Motor neuron (in vitro differentiated cells): ENCODE results near the gene CD7. TPM values are rescaled to one million over a fixed set of nuclear protein-coding genes. Genes with fewer than 3 reads are reported as not detected.

ENCODE experiments used
- ATAC-seq, 8 experiments: fragments of 200-7000 bp; cut with Tn5 transposase; replicated peaks in 6 of 8; 2 replicates each; pipeline ENCODE4 v1.8.0; 2021; ENCODE audit warnings: mild to moderate bottlenecking in 8 of 8, moderate library complexity in 8 of 8
- H3K27ac ChIP-seq, 2 donors: fragments of 250-450 bp; sonication (Bioruptor Pico); 2 replicates each; pipeline ENCODE4 v1.9.0; 2021; ENCODE audit warnings: antibody characterized with exemption in 2 of 2, mild to moderate bottlenecking in 2 of 2, moderate library complexity in 1 of 2
- H3K4me1 ChIP-seq, 2 donors: fragments of 250-450 bp; sonication (Bioruptor Pico); replicated peaks in 1 of 2; 2 replicates each; pipeline ENCODE4 v1.6.1; 2021; ENCODE audit warnings: antibody characterized with exemption in 2 of 2, mild to moderate bottlenecking in 2 of 2, moderate library complexity in 1 of 2
- H3K4me3 ChIP-seq, 5 donors: fragments of 250-450 bp; sonication (Bioruptor Pico); 2 replicates each; pipeline ENCODE4 v1.9.0; 2021; ENCODE audit warnings: antibody characterized with exemption in 5 of 5, mild to moderate bottlenecking in 5 of 5, moderate library complexity in 4 of 5
- WGBS, 10 experiments: fragments of 450-650 bp; shearing (Covaris generic); methylation state at CpG; one replicate each; pipeline ENCODE4 v1.0.0; 2022; 5-methylcytosine and 5-hydroxymethylcytosine counted together
- in situ Hi-C, 9 experiments: fragments of 400-800 bp; cut with MboI; loops; one replicate each; pipeline ENCODE4 v1.15.0; 2021; ENCODE audit warnings: low sequenced_read_pairs in 9 of 9, low pct_unique_long_range_greater_than_20kb in 2 of 9; ENCODE audit not compliant: unreplicated experiment in 9 of 9
- total RNA-seq, 8 experiments: library from RNA; unstranded; fragments of 300-600 nt; gene quantifications; 2 replicates each; pipeline versions ENCODE4 v1.2.3 to v1.2.4, GENCODE V29; 2022

Gene CD7
- total RNA-seq, 8 experiments from 2014 or later = 0.33 to 3.8 (median 2.0) TPM; not detected in 1

DNA sequence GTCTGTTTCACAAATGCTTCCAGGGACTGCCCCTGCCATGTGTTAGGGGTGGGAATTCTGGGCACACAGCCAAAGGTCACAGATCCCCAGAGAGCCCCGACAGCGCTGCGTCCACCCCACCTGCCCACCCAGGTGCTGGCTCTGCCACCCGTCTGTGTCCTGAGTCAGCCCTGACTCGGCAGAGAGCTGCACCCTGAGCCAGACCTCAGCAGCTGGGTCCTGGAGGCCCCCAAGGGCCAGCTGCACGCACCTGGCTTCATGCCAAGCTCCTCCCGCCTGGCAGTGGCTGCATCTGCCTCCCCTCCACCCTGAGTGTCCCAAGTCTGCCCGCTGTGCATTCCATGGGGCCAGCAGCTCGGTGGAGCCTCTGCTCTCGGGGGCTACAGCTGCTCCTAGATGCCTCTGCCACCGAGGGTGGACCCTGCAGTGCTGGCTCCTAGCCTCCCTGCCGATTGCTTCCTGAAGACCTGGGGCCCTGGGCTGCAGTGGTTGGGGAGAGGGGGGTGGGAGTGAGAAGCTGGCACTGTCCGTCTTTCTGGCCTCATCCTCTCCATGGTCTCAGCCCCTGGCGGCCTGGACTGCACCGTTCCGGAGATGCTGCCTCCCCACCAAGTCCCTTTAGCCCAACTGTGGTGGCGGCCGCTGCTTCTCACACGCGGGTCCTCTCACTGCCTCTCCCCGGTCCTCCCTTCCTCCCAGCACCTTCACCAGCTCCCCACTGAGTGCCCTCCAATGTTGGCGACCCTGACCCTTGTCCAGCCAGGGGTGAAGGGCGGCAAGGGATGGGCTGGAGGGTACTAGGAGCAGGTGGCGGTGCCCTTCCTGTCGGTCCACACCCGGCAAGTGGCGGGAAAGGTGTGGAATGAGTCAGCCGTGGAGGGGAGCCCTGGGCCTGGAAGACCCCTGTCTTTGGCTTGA, 13.2 kb upstream of the CD7 start:
- peaks cover 55 to 66% of the 10 kb centered on the region in 2 donors for H3K4me1 ChIP-seq
- H3K27ac ChIP-seq = no peak overlapping the region
- in situ Hi-C loops = no loop called here
- no peak overlapping the region for H3K4me3 ChIP-seq
- 33 to 73% (median 50%) methylated on average over 2 to 8 of the region's 28 CpGs; no CpG with 5 or more reads in 7 of the 10 experiments for WGBS, 10 experiments
- ATAC-seq = peak; percentile 5 to 74 (median 47)

DNA sequence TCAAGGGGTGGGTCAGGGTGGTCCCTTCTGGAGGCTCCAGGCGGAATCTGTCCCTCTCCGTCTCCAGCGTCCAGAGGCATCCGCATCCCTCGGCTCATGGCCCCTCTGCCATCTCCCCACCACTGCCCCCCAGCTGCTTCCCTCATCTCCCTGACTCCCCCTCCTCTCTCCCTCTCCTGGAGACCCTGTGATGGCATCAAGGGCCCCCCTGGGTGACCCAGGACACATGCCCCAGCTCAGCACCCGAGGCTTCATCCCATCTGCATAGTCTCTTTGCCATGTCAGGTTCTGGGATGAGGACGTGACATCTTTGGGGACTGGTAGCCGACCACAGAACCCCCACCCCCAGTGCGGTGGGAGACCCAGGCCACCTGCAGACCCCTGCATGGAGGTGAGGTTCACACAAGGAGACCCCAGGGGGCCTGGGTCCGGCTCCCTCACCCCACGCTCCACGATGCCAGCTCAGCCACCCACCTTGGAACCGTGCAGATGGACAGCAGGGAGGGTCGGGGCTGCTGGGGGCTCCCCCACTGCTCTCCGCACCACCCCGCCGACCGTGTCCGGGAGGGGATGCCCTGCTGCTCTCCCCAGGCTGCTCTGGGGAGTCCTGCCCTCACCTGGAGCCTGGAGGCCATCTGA, 12.4 kb upstream of the CD7 start:
- in situ Hi-C loops = no loop called here
- no peak for ATAC-seq
- H3K4me3 ChIP-seq = no peak overlapping the region
- no peak overlapping the region for H3K27ac ChIP-seq
- peaks cover 62 to 72% of the 10 kb centered on the region in 2 donors for H3K4me1 ChIP-seq
- 50% methylated on average over 2 of the region's 19 CpGs; no CpG with 5 or more reads in 9 of the 10 experiments for WGBS, 10 experiments

DNA sequence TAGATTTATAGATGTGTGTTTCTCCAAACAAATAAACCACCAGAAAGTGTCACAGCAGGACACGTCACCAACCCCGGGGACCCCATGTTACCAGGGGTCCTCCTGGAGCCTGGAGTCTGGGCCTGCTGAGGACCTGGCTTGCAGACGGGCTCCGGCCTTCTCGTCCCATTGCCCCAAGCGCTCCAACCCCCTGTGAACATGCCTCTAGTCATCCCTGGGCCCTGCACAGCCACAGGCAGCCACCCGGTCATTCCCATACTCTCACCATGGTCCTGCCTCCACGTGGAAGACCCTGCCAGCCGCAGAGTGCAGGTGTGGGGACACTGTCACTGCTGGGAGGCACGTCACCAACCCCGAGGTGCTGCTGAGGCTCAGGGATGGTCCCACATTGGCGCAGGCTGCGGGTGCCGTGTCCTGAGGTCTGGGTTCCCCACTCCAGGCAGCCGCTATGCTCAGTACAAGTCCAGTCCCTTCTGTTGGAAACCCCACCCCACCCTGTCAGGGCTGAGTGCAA, 11.6 kb upstream of the CD7 start:
- WGBS, 10 experiments = 65 to 95% (median 80%) methylated on average over 1 to 4 of the region's 15 CpGs; no CpG with 5 or more reads in 7 of the 10 experiments
- peaks cover 65 to 70% of the 10 kb centered on the region in 2 donors for H3K4me1 ChIP-seq
- no peak overlapping the region for H3K4me3 ChIP-seq
- no peak overlapping the region for H3K27ac ChIP-seq
- in situ Hi-C loops = no loop called here
- peak in 4 of 8 experiments; percentile 2 to 42 (median 21) for ATAC-seq

DNA sequence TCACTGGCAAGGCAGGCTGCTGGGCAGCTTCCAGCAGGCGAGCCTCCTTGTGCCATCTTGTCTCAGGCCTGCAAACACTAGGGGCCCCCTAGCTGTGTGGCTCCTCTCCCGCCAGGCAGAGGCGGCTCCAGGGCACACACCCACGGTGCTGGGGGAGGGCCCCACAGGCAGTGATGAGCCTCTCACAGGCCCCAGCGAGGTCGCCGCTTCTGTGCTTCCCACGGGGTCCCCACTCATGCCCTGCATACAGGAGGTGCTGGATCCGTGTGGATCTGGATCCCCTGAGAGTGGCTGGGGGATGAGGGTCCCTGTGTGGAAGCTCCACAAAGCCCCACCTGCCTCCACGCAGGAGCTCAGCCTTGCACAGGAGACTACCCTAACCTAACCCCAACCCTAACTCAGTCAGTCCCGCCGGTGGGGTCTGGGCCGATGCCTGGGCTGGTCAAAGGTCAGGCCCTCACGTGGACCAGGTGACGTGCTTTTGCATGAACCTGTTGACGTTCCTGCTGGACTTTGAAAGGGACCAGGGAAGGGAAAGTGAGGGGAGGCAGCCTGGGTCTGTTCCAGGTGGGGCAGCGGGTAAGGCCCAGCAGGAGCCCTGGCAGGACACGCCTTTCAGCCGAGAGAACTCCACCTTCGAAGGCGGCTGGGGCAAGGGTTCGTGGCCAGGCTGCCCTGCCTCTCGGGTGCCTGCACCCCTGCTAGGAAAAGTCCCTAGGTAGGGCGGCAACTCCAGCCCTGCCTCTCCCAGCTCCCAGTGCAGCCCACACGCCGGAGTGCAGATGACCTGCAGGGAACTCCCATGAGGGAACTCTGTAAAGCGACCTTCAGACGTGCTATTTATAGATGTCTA, 11.0 kb upstream of the CD7 start:
- peak in 5 of 8 experiments; percentile 17 to 54 (median 42) for ATAC-seq

DNA sequence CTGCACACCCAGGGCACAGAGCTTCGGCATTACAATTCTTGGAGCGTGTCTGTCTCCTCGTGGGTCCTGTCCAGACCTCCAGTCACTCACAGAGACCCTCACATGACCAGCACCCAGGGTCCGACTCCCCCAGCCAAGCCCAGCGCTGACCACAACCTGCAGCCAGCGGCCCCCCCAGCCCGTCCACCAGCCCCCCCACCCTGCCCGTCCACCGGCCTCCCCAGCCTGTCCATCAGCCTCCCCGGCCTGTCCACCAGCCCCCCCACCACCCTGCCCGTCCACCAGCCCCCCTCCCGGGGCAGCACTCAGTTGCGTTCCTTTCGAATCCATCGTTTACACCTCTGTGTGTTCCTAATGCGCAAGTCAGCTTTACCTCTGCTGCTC, 10.3 kb upstream of the CD7 start:
- H3K4me3 ChIP-seq = no peak overlapping the region
- no peak for ATAC-seq
- in situ Hi-C loops = no loop called here
- H3K27ac ChIP-seq = no peak overlapping the region
- peaks cover 54 to 57% of the 10 kb centered on the region in 2 donors for H3K4me1 ChIP-seq
- WGBS, 10 experiments = no CpG with 5 or more reads among the region's 16 CpGs

More for the DNA sequence above, 11.0 kb upstream of the CD7 start:
- Histone ChIP-seq H3K27ac (peak overlapping the region in 1 of 2 donors; percentile 23), H3K4me1 (peaks cover 60 to 63% of the 10 kb centered on the region in 2 donors), H3K4me3 (no peak overlapping the region)
- WGBS, 10 experiments = 53 to 86% (median 75%) methylated on average over 4 to 13 of the region's 28 CpGs; no CpG with 5 or more reads in 4 of the 10 experiments
- in situ Hi-C loops = no loop called here

DNA sequence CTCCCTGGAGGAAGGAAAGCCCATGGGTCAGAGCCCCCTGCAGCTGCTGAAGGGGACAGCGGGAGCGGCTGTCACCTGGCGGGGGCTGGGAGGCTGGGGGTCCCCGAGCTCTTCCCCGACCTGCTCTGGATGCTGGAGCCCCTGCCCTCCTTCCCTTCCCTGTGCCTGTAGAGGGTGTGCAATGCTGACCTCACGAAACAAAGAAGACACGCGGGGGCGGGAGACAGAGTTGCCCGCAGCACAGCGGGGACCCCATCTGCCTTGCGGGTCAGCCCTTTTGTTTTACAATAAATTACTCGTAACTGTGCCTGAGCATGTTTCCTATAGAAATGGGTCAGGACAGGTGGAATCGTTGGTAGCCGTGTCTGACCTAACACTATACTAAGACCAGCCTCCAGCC, 9.9 kb upstream of the CD7 start:
- H3K27ac ChIP-seq = no peak overlapping the region
- WGBS, 10 experiments = 0 to 100% (median 20%) methylated on average over 1 to 3 of the region's 15 CpGs; no CpG with 5 or more reads in 6 of the 10 experiments
- ATAC-seq = peak in 5 of 8 experiments; percentile 7 to 41 (median 27)
- in situ Hi-C loops = no loop called here
- H3K4me3 ChIP-seq = no peak overlapping the region
- H3K4me1 ChIP-seq = peaks cover 50 to 52% of the 10 kb centered on the region in 2 donors

DNA sequence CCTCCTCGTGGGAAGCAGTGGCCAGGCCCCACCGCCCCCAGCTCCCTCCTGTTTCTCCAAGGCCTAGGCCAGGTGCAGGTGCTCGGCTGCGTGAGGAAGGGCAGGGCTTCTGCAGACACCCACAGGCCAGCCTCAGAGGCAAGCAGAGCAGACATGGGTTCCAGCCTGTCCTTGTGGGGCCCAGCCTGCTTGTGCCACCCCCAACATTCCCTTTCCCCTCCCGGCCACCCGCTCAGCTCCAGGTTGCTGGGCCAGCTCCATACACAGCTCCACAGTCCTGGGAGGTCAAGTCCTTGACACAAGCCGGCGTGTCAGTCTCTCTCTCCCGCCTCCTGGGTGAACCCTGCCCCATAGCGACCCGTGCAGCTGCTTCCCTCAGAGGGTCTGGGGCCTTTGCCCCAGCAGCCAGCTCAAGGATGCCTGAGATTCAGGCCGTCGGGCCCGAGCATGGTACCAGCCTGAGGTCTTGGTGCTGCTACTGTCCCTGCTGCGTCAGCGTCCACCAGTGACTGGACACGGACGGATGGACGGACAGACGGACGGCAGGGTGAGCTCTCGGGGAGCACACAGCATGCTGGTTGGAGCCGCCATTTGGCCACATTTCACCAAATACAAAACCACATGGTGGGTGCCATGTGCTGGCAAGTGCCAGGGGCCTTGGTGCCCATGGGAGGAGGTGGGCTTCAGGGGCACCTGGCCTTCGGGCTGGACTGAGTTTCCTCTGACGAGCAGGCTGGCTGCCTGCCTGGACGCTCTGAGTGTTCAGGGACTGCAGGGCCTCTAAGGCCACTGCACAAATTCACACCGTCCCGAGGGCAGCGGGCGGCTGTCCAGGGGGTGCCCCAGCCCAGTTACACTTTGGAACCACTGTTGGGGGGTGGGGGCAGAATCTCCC, 8.1 kb upstream of the CD7 start:
- H3K4me1 ChIP-seq = peaks cover 48 to 52% of the 10 kb centered on the region in 2 donors
- in situ Hi-C loops = no loop called here
- no peak for ATAC-seq
- H3K4me3 ChIP-seq = no peak overlapping the region
- WGBS, 10 experiments = 80 to 100% (median 86%) methylated on average over 1 to 8 of the region's 30 CpGs; no CpG with 5 or more reads in 5 of the 10 experiments
- H3K27ac ChIP-seq = peak overlapping the region in 1 of 2 donors; percentile 21

DNA sequence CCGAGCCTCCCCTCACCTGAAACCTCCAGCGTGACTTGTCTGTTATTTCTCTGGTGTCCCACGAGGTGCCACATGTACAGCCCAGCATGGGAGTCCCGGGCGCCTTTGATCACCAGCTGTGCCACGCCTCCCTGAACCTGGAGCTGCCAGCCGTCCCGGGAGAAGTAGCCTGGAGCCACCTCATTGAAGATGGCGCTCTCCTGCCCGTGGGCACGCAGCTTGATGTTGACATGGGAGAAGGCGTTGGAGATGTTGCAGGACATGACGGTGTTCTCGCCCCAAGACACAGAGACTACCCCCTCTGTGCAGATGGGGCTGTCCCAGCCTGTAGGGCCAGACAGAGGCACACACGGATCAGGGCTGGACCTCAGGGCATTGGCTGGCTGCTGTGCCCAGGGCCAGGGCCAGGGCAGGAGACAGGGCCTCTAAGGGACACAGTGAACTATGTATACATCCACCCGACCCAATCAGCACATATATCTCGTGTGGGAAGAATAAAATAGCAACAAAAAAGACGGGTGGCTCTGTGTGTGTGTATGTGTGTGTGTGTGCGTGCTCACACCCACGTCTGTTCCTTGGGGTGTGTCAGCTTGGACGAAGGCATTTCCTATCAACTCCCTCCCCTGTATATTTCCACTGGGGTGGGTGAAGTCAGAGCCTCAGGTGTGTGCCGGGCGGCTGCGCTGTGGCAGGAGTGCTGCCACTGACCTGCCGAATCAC, 7.3 kb upstream of the CD7 start:
- in situ Hi-C loops = no loop called here
- peak in 3 of 8 experiments; percentile 8 to 18 (median 13) for ATAC-seq
- Histone ChIP-seq H3K4me1 (peaks cover 40 to 44% of the 10 kb centered on the region in 2 donors), H3K27ac (no peak overlapping the region), H3K4me3 (no peak overlapping the region)
- 74% methylated on average over 3 of the region's 25 CpGs; no CpG with 5 or more reads in 9 of the 10 experiments for WGBS, 10 experiments

DNA sequence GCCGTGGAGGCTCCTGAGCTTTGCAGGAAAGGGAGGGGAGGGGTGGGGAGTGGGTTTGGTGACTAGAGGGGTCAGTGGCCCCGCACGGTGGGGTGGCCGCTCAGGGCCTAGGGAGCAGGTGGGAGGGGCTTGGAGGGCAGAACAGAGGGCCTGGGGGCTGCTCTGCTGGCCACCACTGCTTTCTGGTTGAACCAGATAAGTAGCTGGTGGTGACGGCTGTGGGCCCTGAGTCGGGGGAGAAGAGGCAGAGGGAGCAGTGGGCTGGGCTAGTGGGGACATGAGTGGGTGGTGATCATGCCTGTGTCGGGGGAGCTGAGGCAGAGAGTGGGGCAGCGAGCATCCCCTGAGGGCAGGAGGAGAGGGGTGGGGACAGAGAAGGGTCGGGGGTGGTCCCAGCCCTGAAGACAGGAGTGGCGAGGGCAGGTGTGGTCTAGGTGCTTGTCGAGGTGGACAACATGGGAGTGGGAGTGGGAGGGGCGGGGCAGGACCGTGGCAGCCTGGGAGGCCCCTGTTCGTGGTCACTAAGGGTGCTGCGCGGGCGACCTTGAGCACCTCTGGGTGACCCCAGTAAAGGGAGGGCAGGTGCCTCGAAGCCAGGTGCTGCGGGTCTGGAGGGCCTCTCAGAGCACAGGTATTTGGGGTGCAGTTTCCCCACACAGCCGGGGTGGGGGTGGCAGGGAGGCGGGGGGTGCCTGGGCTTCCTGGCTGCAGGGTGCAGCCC, 6.3 kb upstream of the CD7 start:
- H3K27ac ChIP-seq = no peak overlapping the region
- ATAC-seq = no peak
- H3K4me1 ChIP-seq = peaks cover 32 to 35% of the 10 kb centered on the region in 2 donors
- H3K4me3 ChIP-seq = no peak overlapping the region
- no CpG with 5 or more reads among the region's 21 CpGs for WGBS, 10 experiments
- in situ Hi-C loops = no loop called here

DNA sequence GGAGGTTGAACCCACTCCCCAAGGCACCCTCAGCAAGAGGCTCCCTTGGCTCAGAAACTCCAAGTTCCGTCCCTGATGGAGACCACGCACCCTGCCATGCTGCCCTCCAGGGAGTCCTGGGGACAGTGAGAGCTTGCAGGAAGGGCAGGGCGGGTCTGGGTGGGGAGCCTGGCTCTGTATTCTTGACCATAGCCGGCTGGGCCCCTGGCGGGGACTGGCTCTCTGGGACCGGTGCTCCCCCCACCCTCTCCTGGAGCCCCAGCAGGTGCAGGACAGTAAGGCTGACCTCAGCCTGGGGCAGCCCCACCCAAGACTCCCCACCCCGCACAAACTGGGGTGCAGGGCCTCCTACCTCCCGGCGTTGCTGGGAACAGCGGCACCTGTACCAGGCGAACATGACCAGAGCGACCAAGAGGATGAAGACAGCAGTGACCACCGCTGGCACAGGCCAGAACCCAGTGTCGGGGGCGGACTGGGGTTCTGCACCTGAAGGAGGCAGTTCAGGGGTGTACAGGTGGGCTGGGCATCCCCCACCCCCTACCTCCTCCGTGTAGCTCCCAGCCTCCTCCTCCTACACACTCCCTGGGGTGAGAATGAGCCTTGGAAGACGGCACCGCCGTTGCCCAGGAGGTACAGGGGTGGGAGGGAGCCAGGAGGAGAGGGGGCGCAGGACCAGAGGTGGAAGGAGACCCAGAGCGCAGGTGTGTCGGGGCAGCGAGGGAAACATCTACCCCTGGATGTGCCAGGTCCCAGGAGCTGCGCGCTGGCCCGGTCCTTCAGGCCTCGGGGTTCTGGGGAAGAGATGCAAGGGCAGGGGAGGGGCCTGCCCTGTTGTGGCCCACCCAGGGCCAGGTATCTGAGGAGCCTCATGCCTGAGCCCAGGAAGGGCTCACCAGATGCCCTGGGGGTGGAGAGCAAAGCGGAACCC, 5.4 kb upstream of the CD7 start:
- ATAC-seq = no peak
- Histone ChIP-seq H3K4me1 (peaks cover 23 to 27% of the 10 kb centered on the region in 2 donors), H3K4me3 (no peak overlapping the region), H3K27ac (no peak overlapping the region)
- in situ Hi-C loops = no loop called here
- WGBS, 10 experiments = 80 to 87% methylated on average over 3 of the region's 28 CpGs; no CpG with 5 or more reads in 8 of the 10 experiments
